ENCODE data around the gene GPRIN2.

The GPRIN2 gene

GRCh38 chr10:46549171-46550075 lies 7.0 kb downstream of the GPRIN2 start:
- no peak for DNase-seq (ENCODE audit: low spot score)

DNA sequence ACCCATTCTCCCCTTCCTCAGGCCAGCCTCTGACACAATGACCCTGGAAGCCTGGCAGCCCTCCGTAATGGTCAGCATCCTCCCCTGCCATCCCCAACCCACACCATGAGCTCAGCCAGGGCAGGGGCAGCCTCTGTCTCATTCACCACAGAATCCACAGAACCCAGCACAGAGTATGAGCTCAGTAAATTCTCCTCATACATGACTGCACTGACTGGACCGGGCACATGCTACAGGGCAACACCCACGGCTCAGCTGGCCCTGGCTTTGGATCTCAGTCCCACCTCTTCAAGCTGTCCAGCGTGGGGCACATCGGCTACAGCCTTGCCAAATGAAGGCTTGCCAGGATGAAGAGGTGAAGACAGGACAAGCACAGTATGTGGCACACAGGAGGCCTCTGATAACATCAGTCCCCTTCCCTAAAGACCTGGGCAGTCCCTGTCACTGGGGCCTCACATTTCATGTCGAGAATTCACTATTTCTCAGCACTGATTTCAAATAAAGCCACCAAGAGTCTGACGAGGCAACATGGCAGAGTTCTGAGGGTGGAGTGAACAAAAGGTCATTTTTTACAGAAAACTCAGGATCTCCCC lies 7.9 kb downstream of the GPRIN2 start:
- no peak for DNase-seq (ENCODE audit: low spot score)

DNA sequence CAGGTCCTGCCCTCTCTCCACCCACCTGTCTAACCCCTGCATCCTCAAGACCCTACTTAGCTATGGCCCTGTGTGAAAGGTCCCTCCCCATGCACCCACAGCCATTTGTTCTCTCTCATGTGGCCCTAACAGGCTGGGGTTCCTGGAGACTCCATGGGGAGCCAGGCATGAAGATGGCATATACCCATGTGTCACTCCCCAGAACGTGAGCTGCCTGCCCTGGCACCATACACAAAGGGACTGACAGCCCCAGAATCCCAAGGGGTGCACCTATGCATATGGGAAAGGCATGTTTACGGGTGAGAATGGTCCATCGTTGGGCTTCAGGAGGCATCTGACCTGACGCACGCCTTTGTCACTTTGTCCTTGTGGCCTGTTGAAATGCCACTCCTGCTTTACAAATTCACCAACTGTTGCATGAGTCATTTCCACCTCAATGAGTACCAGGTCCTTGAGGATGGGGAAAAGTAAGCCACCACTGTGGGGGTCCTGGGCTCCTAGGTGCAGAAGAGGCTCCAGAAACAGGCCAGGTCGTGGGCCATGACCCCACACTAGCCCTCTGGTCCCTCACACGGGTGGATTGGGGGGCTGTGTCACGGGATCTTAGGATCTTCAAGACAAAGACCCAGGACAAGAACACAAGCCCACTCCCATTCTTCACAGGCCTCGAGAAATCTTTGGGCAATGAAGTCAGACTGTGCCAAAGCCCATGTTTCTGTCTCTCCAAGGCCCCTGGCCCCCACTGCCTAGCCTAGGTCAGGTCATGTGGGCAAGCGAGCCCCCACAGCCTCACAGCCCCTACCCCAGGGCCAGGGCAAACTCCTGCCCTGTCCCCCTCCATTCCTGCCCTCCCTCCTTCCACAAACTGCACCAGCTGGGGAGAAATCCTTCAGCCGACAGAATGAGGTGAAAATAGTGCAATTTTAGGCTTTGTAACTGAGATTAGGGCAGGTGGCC lies 8.6 kb downstream of the GPRIN2 start:
- no peak for DNase-seq (ENCODE audit: low spot score)

- no peak for DNase-seq (ENCODE audit: low spot score)
Observed at GRCh38 chr10:46546591-46547540, 9.6 kb downstream of the GPRIN2 start.

DNA sequence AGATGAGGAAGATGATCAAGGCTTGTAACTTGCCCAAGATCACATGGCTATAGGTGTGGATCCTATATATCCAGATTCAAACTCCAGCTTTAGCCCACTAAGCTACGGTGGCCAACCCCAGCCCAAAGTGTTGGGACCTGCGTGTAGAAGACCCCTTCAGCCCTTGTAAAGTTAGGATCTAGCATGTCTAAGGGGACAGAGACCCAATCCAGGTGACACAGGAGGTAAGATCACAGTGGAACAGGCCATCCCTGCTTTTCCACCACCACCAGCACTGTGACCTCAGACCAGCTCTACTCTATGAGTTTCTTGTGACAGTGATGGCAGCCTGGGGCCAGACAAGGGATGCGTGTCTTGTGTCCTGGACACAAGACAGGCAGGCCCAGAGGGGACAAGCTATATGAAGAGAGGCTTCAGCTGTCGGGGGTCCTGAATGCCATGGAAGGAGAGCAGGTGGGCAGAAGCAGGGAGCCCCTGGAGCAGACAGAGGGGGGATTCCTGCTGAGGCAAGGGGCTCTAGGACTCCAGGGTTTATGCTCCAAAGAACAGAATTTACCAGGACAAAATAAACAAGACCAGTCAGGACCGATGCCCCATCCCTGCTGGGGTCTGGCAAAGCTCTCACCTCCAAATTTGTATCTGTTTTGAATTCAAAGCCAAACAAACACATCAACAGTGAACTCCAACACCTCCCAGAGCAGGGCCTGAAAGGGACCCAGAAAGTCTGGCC lies 10.4 kb downstream of the GPRIN2 start:
- DNase-seq (ENCODE audit: low spot score): no peak

DNA sequence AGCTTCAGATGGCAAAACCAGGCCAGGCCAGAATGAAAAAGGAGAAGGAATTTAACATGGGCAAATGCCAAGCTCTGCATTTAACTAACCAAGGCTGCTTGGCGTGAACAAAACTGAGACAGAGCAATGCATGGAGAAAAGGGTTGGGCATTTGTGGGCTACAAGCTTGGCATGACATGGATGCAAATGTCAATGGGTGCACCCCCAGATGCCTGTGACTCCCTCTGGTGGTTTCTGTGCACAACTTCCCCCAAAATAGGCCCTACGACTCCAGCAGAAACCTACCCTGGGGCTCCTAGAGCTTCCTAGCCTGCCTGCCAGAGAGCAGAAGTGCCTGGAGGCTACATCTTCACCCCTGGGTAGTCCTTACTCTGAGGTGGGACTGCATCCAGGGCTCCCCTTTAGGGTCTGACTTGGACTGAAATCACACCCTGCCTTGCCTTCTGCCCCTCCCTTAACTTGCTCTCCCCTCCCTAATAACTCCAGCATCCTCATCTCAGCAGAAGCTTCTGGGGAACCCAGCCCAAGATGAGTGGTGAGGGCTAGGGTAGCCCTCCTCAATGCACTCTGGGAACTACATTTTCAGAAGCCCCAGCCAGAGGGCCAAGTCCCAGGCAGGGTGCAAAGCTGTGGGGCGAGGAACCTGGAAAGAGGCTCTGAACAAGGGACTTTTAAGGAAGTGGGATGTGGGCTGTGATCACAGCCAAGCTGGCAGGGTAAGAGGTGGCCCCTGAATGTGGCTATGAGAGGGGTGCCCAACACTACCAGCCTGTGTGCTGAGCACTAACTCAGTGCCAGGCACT lies 11.3 kb downstream of the GPRIN2 start:
- DNase-seq (ENCODE audit: low spot score): no peak

DNA sequence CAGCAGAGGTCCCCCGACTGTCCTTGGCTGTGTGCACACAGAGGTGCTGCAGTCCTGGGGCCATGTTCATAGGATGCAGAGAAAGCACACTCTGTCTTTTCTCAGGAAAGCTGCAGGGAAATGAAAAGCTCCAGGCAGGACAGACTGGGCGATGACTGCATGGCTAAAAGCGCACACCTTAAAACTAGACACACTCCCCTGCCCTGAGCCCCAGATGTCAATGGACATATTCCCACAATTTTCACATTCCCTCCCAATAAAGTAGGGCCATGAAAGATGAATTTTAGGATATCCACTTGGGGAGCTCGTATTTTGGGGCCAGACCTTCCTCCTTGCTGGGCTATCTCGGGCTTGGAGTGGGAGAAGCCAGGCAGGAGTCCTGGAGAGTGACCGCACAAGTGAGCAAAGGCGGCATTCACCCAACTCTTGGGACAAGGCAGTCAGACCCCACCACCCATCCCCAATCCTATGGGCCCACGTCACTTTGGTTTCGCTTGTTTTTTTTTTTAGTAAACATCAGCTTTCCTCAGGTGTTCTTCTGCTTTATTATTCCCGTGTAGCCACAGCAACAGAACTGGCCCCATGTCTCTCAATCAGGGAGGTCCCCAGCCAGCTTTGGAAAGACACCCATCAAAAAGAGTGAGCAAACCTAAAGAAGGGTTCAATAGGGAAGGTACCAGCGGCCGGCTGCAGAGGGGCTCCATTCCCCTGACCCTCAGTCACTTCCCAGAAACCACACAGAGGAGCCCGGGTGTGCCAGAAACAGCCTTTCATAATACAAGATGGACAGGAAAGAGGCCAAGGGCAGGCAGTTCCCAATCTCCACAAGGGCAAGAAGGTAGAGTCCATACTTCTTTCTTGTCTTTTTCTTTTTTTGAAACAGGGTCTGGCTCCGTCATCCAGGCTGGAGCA lies 12.7 kb downstream of the GPRIN2 start:
- DNase-seq (ENCODE audit: low spot score): no peak

DNA sequence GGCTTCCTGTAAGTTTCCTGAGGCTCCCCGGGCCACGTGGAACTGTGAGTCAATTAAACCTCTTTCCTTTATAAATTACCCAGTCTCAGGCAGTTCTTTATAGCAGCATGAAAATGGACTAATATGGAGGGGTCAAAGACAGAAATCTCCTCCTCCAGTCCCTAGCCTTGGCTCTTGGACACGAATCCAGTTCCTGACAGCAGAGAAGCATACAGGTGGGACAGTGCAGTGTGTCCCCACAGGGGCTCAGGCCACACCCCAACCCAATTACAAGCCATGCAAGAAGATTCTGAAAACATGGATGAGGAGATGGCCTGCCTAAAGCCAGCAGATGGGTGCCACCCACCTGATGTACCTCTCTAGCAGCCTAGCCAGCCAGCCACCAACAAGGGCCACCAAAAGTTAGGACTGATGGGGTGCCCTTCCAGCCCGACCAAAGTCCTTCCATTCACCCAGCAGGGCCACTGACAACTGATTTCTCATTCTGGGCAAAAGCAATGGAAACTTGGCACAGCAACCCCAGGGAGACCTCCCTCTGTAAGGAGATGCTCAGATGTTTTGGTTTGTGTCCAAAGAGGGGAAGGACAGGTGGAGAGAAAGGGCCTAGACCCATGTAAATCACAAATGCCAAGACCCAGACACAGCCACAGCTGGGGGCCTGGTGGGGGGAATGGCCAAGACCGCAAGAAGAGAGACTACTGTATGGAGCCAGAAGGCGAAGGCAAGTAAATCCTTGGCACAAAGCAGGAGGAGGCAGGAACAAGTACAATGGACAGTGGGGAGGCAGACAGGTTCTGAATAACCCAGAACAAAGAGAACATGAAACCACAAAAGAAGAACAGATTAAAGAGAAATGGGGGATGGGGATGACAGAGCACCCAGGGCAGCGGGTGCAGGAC lies 13.6 kb downstream of the GPRIN2 start:
- DNase-seq (ENCODE audit: low spot score): no peak

DNA sequence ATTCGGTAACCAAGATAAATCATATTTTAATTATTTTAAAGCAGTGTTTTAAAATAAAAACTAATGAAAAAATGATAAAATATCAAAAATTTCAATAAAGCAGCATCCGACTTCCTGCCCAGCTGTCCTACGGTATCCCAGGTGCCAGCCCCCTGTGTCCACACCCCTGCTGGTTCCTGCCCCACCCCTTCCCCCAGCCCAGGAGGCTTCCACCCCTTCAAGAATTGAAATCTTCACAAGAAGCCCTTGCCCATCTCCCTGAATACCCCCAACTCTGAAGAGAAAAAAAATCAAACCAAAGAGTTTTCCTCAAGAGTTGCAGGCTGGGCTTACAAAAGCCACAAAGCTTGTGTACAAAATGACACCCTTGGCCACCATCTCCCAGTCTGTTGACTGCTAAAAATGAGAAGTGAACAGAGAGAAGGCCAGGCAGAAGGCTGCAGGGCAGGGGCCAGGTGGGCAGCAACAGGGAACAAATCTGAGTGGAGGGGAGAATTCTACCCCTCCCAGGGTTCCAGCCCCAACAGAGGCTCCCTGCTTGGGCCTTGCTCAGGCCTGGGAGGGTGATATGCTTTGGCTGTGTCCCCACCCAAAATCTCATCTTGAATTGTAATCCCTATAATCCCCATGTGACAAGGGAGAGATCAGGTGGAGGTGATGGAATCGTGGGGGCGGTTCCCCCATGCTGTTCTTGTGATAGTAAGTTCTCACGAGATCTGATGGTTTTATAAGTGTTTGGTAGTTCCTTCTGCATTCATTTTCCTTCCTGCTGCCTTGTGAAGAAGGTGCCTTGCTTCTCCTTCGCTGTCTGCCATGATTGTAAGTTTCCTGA lies 14.5 kb downstream of the GPRIN2 start:
- no peak for DNase-seq (ENCODE audit: low spot score)

DNA sequence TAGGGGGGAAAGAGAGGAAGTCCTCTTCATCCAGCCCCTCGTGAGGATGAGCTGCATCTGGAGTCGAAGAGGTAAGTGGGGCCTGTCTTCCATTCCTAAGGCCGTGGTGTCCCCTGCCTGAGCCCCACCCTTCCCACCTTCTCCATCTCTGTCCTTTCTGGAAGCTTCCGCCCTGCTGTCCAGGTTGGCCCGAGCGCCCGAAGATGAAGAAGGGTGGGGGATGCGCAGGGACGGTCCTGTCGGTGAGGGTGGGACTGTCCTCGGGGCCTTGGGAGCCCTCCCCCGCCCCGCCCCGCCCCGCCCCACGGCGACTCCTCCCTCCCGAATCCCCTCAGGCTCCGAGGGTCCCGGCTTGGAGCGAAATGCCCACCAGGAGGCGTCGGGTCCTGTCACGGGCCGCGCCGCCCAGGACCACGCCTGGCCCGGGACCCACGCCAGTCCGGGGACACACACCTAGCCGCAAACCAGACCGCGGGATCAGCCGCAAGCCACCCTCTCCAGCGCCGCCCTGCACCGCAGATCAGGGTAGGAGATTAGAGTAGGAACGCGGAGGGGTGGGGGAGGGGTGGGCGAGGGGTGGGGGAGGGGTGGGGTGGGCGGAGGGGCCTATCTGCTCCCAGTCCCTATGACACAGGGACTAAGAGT lies 15.3 kb downstream of the GPRIN2 start:
- DNase-seq (ENCODE audit: low spot score): no peak

DNA sequence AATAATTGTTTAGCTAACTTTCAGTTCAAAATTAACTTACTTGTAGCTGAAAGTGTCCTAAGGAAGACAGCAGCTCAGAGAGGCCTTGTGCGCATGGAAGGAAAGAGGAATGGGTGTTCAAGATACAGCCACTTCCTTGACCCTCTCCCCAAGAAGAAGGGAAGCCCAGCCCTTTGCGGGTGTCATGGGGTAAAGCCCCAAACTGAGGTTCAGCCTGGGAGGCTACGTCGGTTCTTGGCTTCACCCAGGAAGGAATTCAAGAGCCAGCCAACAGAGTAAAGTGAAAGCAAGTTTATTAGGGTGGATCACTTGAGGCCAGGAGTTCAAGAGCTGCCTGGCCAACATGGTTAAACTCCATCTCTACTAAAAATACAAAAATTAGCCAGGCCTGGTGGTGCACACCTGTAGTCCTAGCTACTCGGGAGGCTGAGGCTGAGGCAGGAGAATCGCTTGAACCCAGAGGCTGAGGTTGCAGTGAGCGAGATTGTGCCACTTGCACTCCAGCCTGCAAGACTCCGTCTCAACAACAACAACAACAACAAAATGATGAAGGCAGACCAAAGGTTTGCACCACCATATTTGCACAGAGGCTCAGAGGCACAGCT lies 15.9 kb downstream of the GPRIN2 start:
- no peak for DNase-seq (ENCODE audit: low spot score)

DNA sequence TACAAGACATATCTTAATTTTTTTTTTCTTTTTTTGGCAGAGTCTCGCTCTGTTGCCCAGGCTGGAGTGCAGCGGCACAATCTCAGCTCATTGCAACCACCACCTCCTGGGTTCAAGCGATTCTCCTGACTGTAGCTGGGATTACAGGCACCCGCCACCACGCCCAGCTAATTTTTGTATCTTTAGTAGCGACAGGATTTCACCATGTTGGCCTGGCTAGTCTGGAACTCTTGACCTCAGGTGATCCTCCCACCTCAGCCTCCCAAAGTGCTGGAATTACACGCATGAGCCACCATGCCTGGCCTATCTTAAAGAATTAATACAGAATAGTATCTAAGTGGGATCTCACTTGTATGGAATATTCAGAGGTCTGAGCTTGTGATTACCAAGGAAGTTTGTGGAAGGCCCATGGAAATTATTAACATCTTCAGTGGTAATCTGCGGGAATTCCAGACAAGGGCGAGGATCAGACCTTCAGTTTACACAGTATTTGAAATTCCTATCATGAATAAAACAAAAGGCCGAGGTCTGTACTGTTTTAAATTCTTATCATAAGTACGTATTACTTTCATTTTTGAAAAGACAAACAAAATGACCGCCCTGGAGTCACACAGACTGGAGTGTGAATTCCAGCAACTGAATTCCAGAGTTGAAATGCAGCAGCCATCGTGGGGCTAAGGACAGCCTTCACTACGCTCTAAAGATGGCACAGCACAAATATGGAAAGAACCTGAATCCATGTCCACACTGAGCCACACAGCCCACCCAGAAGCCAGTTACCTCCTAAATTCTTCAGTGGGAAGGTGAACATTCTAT lies 16.7 kb downstream of the GPRIN2 start:
- no peak for DNase-seq (ENCODE audit: low spot score)

- DNase-seq (ENCODE audit: low spot score): no peak
Observed at GRCh38 chr10:46538717-46539426, 17.6 kb downstream of the GPRIN2 start.

DNA sequence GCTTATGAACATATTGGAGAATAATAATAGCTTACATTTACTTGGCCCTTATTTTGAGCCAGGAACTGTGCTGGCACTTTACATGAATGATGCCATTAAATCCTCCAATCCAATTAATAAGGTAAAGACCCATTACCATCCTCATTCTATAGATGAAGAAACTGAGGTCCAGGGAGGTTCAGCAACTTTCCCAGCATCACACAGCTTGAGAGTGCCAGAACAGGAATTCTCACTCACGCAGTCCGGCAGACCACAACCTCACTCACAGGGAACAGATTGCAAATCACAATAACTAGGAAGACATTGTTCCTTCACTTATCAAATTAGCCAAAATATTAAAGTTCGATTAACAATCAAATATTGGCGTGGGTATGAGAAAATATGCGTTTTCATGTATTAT lies 18.3 kb downstream of the GPRIN2 start:
- DNase-seq (ENCODE audit: low spot score): no peak
